Measurements from ENCODE around the gene PEAK3.

The PEAK3 gene

DNA sequence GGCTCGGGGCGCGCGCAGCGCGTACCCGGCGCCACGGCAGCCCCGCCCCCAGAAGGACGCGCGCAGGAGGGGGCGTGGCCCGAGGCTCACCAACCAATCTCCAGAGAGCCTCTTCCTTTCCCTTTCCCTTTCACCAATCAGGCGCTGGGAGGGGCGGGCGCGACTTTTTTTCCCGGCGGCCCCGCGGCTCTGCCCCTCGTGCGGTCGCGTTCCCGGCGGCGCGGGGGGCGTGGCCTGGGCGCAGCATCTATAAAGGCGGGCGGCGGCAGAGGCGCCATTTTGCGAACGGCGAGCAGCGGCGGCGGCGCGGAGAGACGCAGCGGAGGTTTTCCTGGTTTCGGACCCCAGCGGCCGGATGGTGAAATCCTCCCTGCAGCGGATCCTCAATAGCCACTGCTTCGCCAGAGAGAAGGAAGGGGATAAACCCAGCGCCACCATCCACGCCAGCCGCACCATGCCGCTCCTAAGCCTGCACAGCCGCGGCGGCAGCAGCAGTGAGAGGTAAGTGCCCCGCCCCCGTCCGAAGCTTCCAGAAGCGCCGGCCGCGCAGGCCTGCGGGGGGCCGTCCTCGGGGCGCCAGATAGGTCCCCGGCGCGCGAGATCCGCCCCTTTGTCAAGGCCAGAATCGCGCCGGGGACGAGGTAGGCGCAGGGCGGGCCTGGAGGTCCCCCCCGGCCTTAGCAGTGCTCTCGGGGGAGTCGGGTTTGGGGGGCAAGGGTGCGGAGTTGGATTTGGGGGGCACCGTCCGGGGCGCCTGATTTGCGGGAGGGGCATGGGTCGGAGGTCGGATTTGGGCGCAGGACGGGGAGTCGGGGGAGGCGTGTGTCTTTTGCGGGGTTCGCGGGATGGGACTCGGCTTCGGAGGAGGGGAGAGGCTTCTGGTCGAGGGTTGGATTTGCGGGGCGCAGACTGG is 12.5 kb downstream of the PEAK3 start:
- peak; percentile 98 to 99 for DNase-seq

DNA sequence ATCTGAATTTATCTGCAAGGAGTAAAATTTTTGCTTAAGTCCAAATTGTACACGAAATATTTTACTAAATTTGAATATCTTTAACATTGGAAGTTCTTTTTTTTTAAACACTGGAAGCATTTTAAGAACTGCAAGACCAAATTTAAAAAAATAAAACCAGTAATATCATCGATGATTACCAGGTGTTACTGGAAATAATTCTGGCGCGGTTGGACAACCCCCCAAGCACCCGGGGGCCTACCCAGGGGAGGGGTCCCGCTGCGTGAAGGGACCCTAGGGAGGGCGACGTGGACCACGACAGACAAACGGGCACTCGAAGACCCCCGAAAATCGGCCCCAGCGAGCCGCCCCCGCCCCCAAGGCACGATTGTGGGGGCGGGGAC is 13.1 kb downstream of the PEAK3 start:
- DNase-seq: no peak

DNA sequence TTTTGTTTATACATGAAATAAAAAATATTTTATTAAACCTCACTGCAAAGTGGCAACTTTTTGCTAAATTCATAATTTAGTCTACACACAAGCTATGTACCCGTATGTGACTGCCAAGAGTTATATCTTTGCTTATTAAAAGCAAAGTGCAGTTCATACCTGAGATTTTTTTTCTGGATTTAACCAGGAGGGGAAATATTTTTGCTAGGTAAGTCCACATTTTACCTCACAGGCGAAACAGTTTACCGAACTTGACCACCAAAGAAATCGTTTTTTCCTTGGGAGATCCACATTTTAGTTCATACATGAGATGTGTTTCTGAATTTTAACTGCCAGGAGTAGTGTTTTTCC is 13.5 kb downstream of the PEAK3 start:
- DNase-seq: no peak

DNA sequence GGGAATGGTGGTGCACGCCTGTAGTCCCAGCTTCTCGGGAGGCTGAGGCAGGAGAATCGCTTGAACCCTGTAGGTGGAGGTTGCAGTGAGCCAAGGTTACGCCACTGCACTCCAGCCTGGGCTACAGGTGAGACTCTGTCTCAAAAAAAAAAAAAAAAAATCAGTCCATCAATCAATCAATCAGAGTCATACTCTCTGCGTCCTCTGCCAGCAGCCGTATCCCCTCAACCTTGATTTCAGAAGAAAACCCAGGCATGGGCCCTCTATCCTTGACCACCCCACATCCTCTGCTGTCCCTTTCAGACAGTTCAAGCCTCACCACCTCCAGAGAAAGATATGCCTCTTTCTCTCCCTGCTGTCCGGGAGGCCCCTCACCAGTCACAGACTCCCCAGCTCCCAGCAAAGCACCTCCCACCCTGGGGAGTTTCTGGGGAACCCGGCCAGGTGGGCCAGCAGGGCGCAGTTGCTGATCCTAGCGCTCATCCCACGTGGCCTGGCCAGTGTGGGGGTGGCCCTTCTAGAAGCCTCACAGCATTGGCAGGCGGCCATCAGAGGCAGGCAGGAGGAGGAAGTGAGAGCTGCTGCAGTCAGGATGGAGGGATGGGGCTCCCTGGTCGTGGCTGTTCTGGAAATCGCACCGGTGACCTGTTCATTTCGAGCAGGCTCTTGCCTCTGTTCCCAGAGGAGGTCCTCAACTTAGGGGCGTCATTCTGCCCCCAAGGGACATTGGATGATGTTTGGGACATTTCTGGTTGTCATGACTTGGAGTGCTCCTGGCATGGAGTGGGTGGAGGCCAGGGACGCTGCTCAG is 15.6 kb downstream of the PEAK3 start:
- peak in 1 of 2 experiments; percentile 29 for DNase-seq

DNA sequence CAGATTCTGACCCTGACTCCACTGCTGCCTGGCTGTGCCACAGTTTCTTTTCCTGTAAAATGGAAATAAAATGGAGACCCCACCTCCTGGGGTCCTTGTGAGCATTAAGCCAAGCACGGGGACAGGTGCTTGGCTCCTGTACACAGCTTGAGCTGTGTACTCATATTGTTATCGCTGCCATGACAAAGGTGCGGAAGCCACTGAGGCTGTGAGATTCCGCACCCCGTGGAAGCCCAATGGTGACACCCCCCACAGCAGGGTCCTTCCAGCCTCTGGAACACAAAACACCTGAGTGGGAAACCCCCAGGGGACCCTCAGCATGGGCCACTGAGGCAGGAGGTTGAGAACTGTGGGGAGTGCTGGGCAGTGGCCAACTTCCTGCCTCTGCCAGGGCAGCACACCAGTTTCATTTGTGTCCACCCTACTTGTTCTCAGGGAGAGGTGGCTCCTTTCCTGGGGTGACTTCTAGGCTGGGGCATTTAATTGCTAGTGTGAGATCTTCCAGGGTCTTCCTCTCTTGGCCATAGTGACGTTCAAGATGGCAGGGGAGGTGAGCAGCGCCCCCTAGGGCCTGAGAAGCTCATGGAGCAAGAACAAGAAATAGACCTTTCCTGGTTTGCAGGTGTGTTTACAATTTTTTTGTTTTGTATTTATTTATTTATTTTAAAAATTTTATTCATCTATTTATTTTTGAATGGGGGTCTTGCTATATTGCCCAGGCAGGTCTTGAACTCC is 20.4 kb downstream of the PEAK3 start:
- DNase-seq: peak; percentile 35 to 47

DNA sequence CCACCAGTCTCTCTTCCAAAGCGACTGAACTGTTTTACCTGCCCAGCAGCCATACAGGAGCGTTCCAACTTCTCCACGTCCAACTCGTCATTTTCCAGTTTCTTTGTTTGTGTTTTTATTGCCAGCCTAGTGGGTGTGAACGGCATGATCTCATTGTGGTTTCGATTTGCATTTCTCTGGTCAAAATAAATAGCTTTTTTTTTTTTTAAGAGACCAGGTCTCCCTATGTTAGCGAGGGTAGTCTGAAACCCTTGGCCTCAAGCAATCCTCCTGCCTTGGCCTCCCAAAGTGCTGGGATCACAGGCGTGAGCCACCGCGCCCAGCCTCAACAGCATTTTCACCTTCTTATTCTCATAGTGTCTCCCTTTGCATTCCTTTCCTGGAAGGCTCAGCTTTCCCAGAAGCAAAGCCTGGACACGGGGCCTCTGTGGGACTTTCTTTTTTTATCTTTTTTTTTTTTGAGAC is 21.6 kb downstream of the PEAK3 start:
- DNase-seq: no peak

DNA sequence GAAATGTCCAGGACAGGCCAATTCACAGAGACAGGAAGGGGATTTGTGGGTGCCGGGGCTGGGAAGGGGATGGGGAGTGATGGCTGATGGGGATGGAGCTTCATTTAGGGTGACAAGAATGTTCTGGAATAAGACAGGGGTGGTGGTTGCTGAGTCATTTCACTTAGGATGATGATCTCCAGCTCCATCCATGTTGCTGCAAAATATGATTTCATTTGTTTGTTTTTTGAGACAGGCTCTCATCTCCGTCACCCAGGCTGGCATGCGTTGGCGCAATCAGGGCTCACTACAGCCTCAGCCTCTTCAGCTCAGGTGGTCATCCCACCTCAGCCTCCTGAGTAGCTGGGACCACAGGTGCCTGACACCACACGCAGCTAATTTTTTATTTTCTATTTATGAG is 22.6 kb downstream of the PEAK3 start:
- DNase-seq: no peak

DNA sequence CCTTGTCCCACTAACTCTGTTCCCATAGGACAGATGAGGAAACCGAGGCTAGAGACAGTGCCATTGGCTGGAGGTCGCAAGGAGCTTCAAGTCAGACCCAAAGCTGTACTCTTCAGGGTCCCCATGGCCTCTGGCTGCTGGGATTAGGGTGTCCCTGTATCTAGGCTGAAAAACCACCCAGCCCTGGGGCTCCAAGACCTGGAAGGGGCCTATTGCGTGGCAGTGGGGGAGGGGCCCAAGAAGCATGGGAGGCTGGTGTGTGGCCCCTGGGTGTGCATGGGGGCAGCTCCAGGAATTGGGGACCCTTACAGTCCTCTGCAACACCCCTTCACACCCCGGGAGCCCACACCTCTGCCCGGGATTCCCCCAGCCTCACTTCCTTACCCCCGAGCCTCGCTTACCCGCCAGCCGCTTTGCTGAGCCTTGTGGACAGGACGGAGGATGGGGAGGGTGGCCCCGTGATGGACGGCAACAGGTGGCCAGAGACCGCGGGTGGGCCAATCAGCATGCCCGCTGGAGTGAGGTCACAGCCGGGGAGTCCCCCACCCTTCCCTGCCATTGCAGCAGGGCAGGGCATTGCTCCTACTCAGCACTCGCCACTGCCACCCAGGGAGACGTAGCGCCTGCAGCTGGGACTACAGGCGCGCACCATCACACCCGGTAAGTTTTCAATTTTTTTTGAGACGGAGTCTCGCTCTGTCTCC is 25.8 kb downstream of the PEAK3 start, which contains the start of gene JSRP1:
JSRP1 (minus strand) TSS at position 436 of the 704 bp plus-strand sequence. CDS start 1,103 bp downstream, outside the sequence.
- DNase-seq: no peak

DNA sequence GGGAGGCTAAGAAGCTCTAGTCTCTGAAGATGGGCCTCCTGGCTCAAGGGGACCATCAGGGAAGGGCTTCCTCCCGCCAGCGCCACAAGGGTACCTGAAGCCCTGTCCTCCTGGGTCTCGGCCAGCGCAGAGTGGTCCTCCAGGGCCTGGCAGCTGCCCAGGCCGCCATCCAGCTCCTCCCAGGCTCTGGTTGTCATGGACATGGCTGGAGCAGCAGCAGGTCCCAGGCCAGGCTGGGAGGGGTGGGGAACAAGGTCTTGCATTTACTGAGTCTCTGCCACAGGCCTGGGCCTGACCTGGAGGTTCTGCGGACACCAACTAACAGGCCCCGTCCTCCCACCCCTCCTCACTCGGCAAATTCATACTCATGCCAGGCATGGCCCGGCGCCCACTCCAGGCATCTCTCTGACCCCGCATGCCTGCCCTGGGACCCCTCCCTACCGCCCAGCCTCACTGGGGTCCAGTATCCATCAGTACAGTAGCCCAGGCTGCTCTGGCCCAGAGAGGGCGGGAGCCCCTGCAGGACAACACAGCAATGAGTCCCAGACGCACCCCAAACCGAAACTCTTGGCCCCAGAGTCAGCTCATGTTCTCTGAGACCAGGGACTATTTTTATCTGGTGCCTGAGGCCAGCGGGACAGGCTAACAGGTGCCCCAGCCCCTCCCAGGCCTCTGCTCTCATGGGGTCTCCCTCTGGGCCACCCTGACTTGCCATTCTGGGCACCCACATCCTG is 26.7 kb downstream of the PEAK3 start:
- no peak for DNase-seq

DNA sequence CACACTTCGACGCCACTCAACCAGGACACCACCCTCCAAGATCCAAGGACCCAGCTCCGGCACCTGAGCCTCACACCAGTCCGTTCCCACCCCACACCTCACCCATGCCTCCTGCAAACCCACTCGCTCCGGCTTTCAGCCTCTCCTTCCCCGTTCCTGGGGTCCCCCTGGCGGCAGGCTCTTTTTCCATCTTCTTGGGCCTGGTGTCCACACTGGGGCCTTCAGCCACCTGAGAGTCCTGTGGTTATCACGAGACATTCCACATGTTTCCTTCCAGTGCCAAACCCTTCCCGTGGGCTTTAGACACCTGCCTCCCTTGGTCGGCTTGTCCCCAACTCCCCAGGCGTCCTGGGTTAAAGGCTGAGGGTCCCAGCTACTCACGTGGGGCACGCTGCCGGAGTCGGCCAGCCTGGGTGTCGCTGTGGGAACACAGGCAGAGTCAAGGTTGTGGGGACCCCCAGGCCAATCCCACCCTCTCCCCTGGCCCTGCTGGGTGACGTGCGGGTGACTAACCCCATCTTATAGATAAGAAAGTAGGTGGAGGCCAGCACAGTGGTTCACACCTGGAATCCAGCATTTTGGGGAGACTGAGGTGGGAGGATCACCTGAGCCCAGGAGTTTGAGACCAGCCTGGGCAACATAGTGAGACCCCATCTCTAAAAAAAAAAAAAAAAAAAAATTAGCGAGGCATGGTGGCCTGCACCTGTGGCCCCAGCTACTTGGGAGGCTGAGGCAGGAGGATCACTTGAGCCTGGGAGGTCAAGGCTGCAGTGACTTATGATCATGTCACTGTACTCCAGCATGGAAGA is 27.7 kb downstream of the PEAK3 start:
- DNase-seq: no peak

DNA sequence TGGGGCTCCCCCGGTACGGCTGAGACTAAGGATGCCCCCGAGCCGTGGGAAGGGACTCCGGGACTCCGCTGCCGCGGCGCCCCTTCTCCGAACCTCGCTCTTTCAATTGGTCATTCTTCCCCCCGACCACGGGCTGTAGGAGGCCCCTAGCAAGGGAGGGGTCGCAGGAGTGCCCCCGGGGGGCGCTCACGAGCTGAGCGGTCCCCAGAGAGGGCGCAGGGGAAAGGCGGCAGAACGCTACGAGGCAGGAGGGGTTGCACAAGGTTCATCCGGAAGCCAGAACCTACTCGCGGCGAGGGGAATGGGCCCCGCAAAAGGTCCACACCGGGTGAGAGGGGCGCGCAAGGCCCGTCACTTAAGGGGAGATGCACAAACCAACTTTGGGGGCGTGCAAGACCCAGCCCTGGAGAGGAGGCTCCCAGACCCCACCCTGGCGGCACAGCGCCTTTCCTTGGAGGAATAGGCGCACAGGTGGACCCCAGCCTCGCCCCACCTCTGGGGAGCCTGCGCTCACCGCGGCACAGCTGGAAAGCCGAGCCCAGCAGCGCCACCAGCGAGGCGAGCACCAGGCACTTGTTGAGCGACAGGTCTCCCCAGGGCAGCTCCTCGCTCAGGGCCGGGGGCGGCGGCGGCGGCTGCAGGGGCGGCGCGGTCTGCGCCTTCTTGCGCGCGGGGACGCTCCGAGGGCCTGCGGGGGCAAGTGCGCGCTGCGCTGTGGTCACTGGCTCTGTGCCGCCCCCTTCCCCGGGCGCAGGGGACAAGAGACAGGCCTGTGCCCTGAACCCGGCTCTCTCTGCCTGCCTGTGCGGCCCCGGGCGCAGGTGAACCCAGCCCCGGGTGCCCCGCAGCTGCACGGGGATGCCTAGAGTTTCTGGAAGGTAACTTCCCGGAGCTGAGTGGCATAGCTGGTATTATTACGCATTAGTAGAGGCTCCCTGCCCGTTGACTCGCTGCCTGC is 28.6 kb downstream of the PEAK3 start:
- no peak for DNase-seq

DNA sequence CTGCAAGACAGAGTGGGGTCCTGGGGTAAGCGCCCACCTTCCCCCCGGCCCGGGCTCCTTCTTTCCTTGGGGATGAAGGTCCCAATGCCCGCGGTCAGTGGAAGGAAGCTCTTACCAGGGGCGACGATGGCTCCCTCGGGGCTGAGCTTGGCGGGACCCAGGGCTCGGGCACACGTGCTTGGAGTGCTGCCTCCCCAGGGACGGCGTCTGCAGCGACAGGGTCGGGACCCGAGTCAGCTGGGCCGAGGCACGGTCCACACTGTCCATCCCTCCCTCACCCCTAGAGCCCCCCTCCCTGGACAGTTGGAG is 29.2 kb downstream of the PEAK3 start:
- no peak for DNase-seq

DNA sequence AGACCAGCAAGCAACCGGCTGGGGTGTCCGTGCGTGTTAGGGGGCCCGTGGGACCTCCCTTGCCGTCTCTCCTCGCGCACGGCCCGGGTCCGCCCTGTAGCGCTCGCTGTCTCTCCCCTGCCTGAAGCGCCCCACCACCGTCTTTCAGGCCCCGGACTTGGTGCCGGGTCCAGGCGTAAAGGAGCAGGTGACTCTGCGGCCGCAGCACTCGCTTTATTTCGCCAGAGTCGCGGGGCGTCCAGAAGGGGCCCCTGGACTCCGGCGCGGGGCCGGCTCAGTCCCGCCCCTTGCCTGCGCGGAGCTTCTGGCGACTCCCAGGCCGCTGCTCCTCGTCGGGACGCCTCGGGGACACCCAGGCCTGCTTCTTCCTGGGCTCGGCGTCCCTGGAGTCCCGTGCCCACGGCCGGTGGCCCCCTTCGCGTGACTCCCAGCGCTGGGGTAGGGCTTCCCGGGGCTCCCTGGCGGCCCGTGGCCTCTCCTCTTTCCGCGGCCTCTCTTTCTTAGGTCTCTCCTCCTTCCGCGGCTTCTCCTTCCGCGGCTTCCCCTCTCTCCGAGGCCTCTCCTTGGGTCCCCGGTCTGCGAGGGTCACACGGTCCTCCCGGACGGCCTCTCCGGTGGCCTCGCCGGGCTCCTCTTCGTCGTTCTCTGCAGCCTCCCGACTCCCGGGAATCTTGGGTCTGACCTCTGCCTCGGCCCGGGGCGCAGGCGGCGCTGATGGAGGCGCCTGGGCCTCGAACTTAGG is 29.7 kb downstream of the PEAK3 start:
- no peak for DNase-seq

DNA sequence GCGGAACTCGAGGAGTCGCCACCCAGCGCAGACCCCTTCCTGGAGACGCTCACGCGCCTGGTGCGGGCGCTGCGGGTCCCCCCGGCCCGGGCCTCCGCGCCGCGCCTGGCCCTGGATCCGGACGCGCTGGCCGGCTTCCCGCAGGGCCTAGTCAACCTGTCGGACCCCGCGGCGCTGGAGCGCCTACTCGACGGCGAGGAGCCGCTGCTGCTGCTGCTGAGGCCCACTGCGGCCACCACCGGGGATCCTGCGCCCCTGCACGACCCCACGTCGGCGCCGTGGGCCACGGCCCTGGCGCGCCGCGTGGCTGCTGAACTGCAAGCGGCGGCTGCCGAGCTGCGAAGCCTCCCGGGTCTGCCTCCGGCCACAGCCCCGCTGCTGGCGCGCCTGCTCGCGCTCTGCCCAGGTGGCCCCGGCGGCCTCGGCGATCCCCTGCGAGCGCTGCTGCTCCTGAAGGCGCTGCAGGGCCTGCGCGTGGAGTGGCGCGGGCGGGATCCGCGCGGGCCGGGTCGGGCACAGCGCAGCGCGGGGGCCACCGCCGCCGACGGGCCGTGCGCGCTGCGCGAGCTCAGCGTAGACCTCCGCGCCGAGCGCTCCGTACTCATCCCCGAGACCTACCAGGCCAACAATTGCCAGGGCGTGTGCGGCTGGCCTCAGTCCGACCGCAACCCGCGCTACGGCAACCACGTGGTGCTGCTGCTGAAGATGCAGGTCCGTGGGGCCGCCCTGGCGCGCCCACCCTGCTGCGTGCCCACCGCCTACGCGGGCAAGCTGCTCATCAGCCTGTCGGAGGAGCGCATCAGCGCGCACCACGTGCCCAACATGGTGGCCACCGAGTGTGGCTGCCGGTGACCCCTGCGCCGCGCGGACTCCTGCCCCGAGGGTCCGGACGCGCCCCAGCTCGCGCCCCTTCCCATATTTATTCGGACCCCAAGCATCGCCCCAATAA is 30.6 kb downstream of the PEAK3 start:
- no peak for DNase-seq

DNA sequence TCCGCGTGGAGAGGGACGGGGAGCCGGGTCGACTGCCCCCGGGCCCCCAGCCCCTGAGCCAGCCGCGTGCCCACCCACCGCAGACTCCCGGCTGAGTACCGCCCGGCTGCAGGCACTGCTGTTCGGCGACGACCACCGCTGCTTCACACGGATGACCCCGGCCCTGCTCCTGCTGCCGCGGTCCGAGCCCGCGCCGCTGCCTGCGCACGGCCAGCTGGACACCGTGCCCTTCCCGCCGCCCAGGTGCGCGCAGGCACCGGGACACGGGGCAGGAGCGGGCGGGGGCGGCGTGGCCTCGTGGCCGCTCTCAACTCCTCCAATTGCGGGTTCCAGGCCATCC is 31.2 kb downstream of the PEAK3 start:
- DNase-seq: no peak

DNA sequence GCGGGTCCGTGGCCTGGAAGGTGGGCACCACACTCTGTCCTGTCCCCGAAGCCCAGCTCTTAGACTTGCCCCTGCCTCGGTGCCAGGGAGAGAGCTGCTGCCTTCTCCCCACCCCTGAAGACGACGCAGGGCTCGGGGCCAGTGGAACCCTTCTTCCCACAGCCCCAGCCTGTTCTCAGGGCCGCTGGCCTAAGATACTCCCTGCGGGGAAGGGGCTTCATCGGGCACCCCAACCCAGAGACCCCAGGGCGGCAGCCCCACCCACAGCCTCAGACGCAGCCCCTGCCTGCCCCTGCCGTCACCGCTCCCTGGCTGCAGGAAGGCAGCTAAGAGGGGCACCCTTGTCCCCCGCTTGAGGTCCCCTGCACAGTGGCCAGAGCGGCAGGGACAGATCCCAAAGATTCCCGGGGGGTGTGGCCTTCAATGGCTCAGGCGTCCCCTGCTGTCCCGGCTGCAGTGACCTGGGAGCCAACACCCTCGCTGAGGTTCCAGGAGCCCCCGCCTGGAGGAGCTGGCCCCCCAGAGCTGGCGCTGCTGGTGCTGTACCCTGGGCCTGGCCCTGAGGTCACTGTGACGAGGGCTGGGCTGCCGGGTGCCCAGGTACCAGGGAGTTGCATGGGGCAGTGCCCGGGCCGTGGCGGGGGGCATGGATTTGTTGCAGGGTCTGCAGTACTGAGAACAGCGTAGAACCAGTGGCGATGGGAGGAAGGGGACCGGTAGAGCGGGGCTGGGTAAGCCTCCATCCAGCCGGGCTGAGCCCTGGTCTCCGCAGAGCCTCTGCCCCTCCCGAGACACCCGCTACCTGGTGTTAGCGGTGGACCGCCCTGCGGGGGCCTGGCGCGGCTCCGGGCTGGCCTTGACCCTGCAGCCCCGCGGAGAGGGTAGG is 31.9 kb downstream of the PEAK3 start:
- no peak for DNase-seq
